ENCODE measurements around the gene BTBD9. TPM values are rescaled to one million over a fixed set of nuclear protein-coding genes. Genes with fewer than 3 reads are reported as not detected.

BTBD9 gene
- total and polyA plus RNA-seq, 3 donors from 2014 or later = 11.4 to 32.8 (median 29.5) TPM

DNA sequence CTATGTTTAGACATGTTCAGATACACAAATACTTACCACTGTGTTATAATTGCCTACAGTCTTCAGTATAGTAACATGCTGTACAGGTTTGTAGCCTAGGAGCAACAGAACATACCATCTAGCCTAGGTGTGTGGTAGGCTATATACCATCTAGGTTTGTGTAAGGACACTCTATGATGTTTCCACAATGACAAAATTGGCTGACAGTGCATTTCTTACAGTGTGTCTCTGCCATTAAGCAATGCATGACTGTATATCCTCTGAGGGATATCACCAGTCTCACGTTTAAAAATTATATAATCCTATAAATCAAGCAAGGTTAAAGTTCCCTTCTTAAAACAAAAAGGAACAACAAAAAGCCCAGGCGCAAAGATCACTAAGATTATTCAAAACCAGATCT, 352.2 kb downstream of the BTBD9 start:
- intact Hi-C loops (cut with DNase I; ENCODE audit: low total_unique reads) = no loop called here
- no peaks in the 10 kb centered on the region for H3K4me1 ChIP-seq
- H3K27ac ChIP-seq = no peak overlapping the region
- H3K4me3 ChIP-seq = no peak overlapping the region
- H3K9me3 ChIP-seq = no peaks in the 10 kb centered on the region
- WGBS, 2 donors = 91 to 95% methylated on average over 2 of the region's 2 CpGs
- no peaks in the 10 kb centered on the region for H3K27me3 ChIP-seq
- no peak for TF ChIP-seq POLR2A (IDR thresholded peaks at IDR 0.05)
- TF ChIP-seq, protein P1, sequence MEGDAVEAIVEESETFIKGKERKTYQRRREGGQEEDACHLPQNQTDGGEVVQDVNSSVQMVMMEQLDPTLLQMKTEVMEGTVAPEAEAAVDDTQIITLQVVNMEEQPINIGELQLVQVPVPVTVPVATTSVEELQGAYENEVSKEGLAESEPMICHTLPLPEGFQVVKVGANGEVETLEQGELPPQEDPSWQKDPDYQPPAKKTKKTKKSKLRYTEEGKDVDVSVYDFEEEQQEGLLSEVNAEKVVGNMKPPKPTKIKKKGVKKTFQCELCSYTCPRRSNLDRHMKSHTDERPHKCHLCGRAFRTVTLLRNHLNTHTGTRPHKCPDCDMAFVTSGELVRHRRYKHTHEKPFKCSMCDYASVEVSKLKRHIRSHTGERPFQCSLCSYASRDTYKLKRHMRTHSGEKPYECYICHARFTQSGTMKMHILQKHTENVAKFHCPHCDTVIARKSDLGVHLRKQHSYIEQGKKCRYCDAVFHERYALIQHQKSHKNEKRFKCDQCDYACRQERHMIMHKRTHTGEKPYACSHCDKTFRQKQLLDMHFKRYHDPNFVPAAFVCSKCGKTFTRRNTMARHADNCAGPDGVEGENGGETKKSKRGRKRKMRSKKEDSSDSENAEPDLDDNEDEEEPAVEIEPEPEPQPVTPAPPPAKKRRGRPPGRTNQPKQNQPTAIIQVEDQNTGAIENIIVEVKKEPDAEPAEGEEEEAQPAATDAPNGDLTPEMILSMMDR (IDR thresholded peaks at IDR 0.05) = no peak
- DNase-seq = no peak
- H3K36me3 ChIP-seq (ENCODE audit: low read depth, missing control alignments) = no peaks in the 10 kb centered on the region

DNA sequence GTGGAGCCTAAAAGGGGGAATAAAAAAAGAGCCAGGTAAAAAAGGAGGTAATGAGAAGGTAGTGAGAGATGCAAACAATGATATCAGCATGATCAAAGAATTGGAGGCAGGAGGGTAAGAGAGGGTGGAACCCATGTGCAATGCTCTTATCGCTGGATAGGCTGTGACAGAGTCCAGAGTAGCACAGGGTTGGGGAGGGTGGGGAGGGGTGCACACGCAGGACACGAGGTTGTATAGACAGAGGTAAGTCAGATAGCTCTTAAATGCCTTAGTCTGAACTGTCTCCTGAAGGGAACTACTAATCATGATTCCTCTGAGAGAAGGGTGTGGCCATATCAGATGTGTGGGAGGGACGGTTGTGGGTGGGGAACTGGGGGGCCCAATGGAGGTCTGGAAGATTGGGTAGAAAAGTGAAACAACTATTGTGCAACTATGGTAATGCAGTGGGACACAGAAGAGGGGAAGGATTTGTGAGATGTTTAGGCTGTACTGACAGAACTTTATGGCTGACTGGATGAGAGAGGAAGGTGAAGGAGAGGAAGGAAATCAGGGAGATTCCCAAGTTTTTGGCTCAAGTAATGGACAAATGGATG, 354.8 kb downstream of the BTBD9 start:
- no peak for DNase-seq
- Histone ChIP-seq H3K9me3 (no peaks in the 10 kb centered on the region), H3K27ac (no peak overlapping the region), H3K27me3 (no peaks in the 10 kb centered on the region), H3K36me3 (ENCODE audit: low read depth, missing control alignments) (no peaks in the 10 kb centered on the region), H3K4me1 (no peaks in the 10 kb centered on the region), H3K4me3 (no peak overlapping the region)
- TF ChIP-seq, protein P1 (IDR thresholded peaks at IDR 0.05) = no peak
- no peak for TF ChIP-seq POLR2A (IDR thresholded peaks at IDR 0.05)
- WGBS, 2 donors = 89 to 93% methylated on average over 4 of the region's 4 CpGs
- intact Hi-C loops (cut with DNase I; ENCODE audit: low total_unique reads) = no loop called here

- Histone ChIP-seq H3K27me3 (no peaks in the 10 kb centered on the region), H3K4me1 (no peaks in the 10 kb centered on the region), H3K27ac (no peak overlapping the region), H3K4me3 (no peak overlapping the region), H3K36me3 (ENCODE audit: low read depth, missing control alignments) (no peaks in the 10 kb centered on the region), H3K9me3 (no peaks in the 10 kb centered on the region)
- TF ChIP-seq, protein P1 (IDR thresholded peaks at IDR 0.05) = no peak
- TF ChIP-seq POLR2A (IDR thresholded peaks at IDR 0.05) = no peak
- 91 to 93% methylated on average over 4 of the region's 4 CpGs for WGBS, 2 donors
- intact Hi-C loops (cut with DNase I; ENCODE audit: low total_unique reads) = no loop called here
- no peak for DNase-seq
Observed at GRCh38 chr6:38283734-38284362, 355.9 kb downstream of the BTBD9 start.

- no peaks in the 10 kb centered on the region for H3K36me3 ChIP-seq (ENCODE audit: low read depth, missing control alignments)
- H3K9me3 ChIP-seq = no peaks in the 10 kb centered on the region
- no peak overlapping the region for H3K27ac ChIP-seq
- no peak overlapping the region for H3K4me3 ChIP-seq
- no peak for DNase-seq
- TF ChIP-seq, protein P1 (IDR thresholded peaks at IDR 0.05) = no peak
- no peak for TF ChIP-seq POLR2A (IDR thresholded peaks at IDR 0.05)
- no peaks in the 10 kb centered on the region for H3K4me1 ChIP-seq
- no peaks in the 10 kb centered on the region for H3K27me3 ChIP-seq
- intact Hi-C loops (cut with DNase I; ENCODE audit: low total_unique reads) = no loop called here
- 96 to 97% methylated on average over 3 of the region's 3 CpGs for WGBS, 2 donors
Observed at GRCh38 chr6:38282911-38283310, 356.8 kb downstream of the BTBD9 start.

DNA sequence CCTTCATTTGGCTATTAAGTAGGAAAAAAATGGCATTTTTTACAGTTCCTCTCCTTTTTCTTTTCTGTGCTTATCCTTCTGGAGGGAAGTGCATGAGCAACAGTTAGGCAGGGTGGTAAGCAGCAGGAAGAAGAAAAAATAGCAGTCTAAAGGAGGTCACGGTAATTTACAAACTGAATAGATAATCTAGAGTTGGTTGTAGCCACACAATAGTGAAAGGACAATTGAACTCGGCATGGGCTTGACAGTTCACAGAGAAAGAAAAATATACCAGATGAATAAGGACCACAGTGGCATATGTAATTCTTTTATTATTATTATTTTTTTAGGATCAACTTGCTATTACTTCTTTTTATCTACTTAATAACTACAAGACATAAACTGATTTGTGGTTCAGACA, 358.6 kb downstream of the BTBD9 start:
- Histone ChIP-seq H3K4me1 (no peaks in the 10 kb centered on the region), H3K4me3 (no peak overlapping the region), H3K36me3 (ENCODE audit: low read depth, missing control alignments) (no peaks in the 10 kb centered on the region), H3K27me3 (no peaks in the 10 kb centered on the region), H3K9me3 (no peaks in the 10 kb centered on the region), H3K27ac (no peak overlapping the region)
- TF ChIP-seq, protein P1 (IDR thresholded peaks at IDR 0.05) = no peak
- no peak for TF ChIP-seq POLR2A (IDR thresholded peaks at IDR 0.05)
- DNase-seq = no peak
- intact Hi-C loops (cut with DNase I; ENCODE audit: low total_unique reads) = no loop called here
- 38 to 41% methylated on average over 2 of the region's 2 CpGs for WGBS, 2 donors
